Measurements from ENCODE around the gene SEPTIN12.

The SEPTIN12 gene

GRCh38 chr16:4763791-4764190 lies 24.4 kb downstream of the SEPTIN12 start:
- TF ChIP-seq, protein P1, sequence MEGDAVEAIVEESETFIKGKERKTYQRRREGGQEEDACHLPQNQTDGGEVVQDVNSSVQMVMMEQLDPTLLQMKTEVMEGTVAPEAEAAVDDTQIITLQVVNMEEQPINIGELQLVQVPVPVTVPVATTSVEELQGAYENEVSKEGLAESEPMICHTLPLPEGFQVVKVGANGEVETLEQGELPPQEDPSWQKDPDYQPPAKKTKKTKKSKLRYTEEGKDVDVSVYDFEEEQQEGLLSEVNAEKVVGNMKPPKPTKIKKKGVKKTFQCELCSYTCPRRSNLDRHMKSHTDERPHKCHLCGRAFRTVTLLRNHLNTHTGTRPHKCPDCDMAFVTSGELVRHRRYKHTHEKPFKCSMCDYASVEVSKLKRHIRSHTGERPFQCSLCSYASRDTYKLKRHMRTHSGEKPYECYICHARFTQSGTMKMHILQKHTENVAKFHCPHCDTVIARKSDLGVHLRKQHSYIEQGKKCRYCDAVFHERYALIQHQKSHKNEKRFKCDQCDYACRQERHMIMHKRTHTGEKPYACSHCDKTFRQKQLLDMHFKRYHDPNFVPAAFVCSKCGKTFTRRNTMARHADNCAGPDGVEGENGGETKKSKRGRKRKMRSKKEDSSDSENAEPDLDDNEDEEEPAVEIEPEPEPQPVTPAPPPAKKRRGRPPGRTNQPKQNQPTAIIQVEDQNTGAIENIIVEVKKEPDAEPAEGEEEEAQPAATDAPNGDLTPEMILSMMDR (IDR thresholded peaks at IDR 0.05; ENCODE audit: extremely low read depth, insufficient read depth, missing control alignments), result no peak
- in situ Hi-C loops (cut with MboI; ENCODE audit: low pct_unique_long_range_greater_than_20kb, low sequenced_read_pairs, unreplicated experiment), result no loop called here

DNA sequence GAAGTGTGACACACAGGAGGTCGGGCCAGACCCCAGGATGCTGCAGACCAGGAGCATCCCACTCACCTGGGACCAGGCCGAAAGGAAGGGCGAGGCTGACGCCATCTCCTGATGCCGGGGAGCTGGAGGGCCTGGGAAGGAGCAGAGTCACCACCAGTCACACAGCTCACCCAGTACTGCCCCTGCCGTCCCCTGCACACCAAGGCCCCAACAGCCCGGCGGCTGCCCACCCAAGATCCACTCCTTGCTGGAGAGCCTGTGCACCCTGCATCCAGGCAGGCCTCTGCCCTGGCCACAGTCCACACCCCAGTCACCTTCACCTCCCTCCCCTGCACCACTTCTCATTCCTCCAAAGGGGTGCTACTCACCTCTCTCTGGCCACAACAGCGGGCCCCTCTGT lies 25.9 kb downstream of the SEPTIN12 start:
- no peak for DNase-seq (ENCODE audit: low spot score)
- in situ Hi-C loops (cut with MboI; ENCODE audit: low pct_unique_long_range_greater_than_20kb, low sequenced_read_pairs, unreplicated experiment), result no loop called here

More at GRCh38 chr16:4763791-4764190, 24.4 kb downstream of the SEPTIN12 start:
- no peak for DNase-seq (ENCODE audit: low spot score)

GRCh38 chr16:4760221-4760910 lies 27.8 kb downstream of the SEPTIN12 start:
- DNase-seq (ENCODE audit: low spot score), result no peak
- in situ Hi-C loops (cut with MboI; ENCODE audit: low pct_unique_long_range_greater_than_20kb, low sequenced_read_pairs, unreplicated experiment), result no loop called here
- TF ChIP-seq, protein P1 (IDR thresholded peaks at IDR 0.05; ENCODE audit: extremely low read depth, insufficient read depth, missing control alignments), result no peak

More for the DNA sequence above, 25.9 kb downstream of the SEPTIN12 start:
- TF ChIP-seq, protein P1 (IDR thresholded peaks at IDR 0.05; ENCODE audit: extremely low read depth, insufficient read depth, missing control alignments), result no peak

GRCh38 chr16:4755687-4756086 lies 32.5 kb downstream of the SEPTIN12 start:
- TF ChIP-seq, protein P1 (IDR thresholded peaks at IDR 0.05; ENCODE audit: extremely low read depth, insufficient read depth, missing control alignments), result no peak
- no peak for DNase-seq (ENCODE audit: low spot score)
- in situ Hi-C loops (cut with MboI; ENCODE audit: low pct_unique_long_range_greater_than_20kb, low sequenced_read_pairs, unreplicated experiment), result no loop called here

DNA sequence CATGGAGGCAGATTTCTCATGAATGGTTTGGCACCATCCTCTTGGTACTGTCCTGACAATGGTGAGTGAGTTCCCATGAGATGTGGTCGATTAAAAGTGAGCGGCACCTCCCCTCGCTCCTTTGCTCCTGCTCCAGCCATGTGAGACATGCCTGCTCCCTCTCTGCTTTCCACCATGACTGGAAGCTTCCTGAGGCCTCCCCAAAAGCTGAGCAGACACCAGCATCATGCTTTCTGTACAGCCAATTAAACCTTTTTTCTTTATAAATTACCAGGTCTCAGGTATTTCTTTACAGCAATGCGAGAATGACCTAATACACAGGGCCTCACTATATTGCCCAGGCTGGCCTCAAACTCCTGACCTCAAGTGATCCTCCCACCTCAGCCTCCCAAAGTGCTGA lies 33.3 kb downstream of the SEPTIN12 start:
- no peak for DNase-seq (ENCODE audit: low spot score)
- TF ChIP-seq, protein P1 (IDR thresholded peaks at IDR 0.05; ENCODE audit: extremely low read depth, insufficient read depth, missing control alignments), result no peak
- in situ Hi-C loops (cut with MboI; ENCODE audit: low pct_unique_long_range_greater_than_20kb, low sequenced_read_pairs, unreplicated experiment), result no loop called here

DNA sequence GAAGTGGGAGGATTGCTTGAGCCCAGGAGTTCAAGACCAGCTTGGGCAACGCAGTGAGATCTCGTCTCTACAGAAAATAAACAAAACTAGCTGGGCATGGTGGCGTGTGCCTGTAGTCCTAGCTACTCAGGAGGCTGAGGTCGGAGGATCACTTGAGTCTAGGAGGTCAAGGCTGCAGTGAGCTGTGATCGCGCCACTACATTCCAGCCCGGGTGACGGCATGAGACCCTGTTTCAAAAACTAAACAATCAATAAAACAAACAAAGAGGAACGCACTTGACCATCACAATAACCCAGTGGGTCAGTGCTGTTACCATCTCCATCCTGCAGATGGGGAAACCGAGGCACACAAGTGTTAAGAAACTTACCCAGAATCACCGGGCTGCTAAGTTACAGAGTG lies 34.9 kb downstream of the SEPTIN12 start:
- in situ Hi-C loops (cut with MboI; ENCODE audit: low pct_unique_long_range_greater_than_20kb, low sequenced_read_pairs, unreplicated experiment), result no loop called here
- DNase-seq (ENCODE audit: low spot score), result no peak
- TF ChIP-seq, protein P1 (IDR thresholded peaks at IDR 0.05; ENCODE audit: extremely low read depth, insufficient read depth, missing control alignments), result no peak
